ENCODE data around the gene XRCC4.
"Not testable (repeated sequence)": the region's sequence is repeated elsewhere in the genome, so short reads cannot be mapped to it uniquely, and the experiment has no call there.

XRCC4 gene

GRCh38 chr5:83179966-83180365 lies 102.6 kb downstream of the XRCC4 start:
- DNase-seq (ENCODE audit: low read depth): no peak

- DNase-seq (ENCODE audit: low read depth): no peak
These were observed 107.2 kb downstream of the XRCC4 start for GRCh38 chr5:83184534-83184933.

- no peak for DNase-seq (ENCODE audit: low read depth)
These were observed 115.6 kb downstream of the XRCC4 start for GRCh38 chr5:83192947-83193346.

- no peak for DNase-seq (ENCODE audit: low read depth)
These were observed 120.1 kb downstream of the XRCC4 start for GRCh38 chr5:83197326-83197967.

GRCh38 chr5:83199126-83199525 lies 121.8 kb downstream of the XRCC4 start:
- DNase-seq (ENCODE audit: low read depth): no peak

- no peak for DNase-seq (ENCODE audit: low read depth)
These were observed 127.3 kb downstream of the XRCC4 start for GRCh38 chr5:83204651-83205050.

- DNase-seq (ENCODE audit: low read depth): no peak
These were observed 132.6 kb downstream of the XRCC4 start for GRCh38 chr5:83209963-83210362.

GRCh38 chr5:83219077-83219476 lies 141.7 kb downstream of the XRCC4 start:
- no peak for DNase-seq (ENCODE audit: low read depth)

GRCh38 chr5:83219495-83219894 lies 142.1 kb downstream of the XRCC4 start:
- no peak for DNase-seq (ENCODE audit: low read depth)

GRCh38 chr5:83220331-83220730 lies 143.0 kb downstream of the XRCC4 start:
- no peak for DNase-seq (ENCODE audit: low read depth)

- DNase-seq (ENCODE audit: low read depth): no peak
These were observed 145.6 kb downstream of the XRCC4 start for GRCh38 chr5:83222906-83223305.

GRCh38 chr5:83227611-83228010 lies 150.3 kb downstream of the XRCC4 start:
- DNase-seq (ENCODE audit: low read depth): no peak

- no peak for DNase-seq (ENCODE audit: low read depth)
These were observed 153.2 kb downstream of the XRCC4 start for GRCh38 chr5:83230511-83230910.

- DNase-seq (ENCODE audit: low read depth): no peak
These were observed 167.2 kb downstream of the XRCC4 start for GRCh38 chr5:83244516-83244915.

GRCh38 chr5:83245037-83245436 lies 167.7 kb downstream of the XRCC4 start:
- DNase-seq (ENCODE audit: low read depth): no peak

GRCh38 chr5:83246071-83246470 lies 168.7 kb downstream of the XRCC4 start:
- DNase-seq (ENCODE audit: low read depth): no peak

- DNase-seq (ENCODE audit: low read depth): no peak
These were observed 171.8 kb downstream of the XRCC4 start for GRCh38 chr5:83249156-83249555.

GRCh38 chr5:83251849-83252248 lies 174.5 kb downstream of the XRCC4 start:
- DNase-seq (ENCODE audit: low read depth): no peak

GRCh38 chr5:83253720-83254119 lies 176.4 kb downstream of the XRCC4 start:
- DNase-seq (ENCODE audit: low read depth): no peak

- no peak for DNase-seq (ENCODE audit: low read depth)
These were observed 177.9 kb downstream of the XRCC4 start for GRCh38 chr5:83255268-83255667.

GRCh38 chr5:83256091-83256780 lies 178.9 kb downstream of the XRCC4 start:
- no peak for DNase-seq (ENCODE audit: low read depth)

GRCh38 chr5:83257684-83258083 lies 180.3 kb downstream of the XRCC4 start:
- not testable (repeated sequence) for DNase-seq (ENCODE audit: low read depth)

- DNase-seq (ENCODE audit: low read depth): no peak
These were observed 188.0 kb downstream of the XRCC4 start for GRCh38 chr5:83265318-83265717.

GRCh38 chr5:83270311-83270710 lies 193.0 kb downstream of the XRCC4 start:
- DNase-seq (ENCODE audit: low read depth): no peak
